IPS DF 4.7 (cell line): ENCODE measurements around the gene GPATCH3.
A peak's percentile ranks its signal among the peaks of the same experiment; 100 is the strongest.
"Not testable (repeated sequence)": the region's sequence is repeated elsewhere in the genome, so short reads cannot be mapped to it uniquely, and the experiment has no call there.

ENCODE experiments used
- DNase-seq: peaks from one replicate; pipeline ENCODE4 v3.0.0-alpha.2; 2013; ENCODE audit warnings: low spot score; ENCODE audit errors: extremely low read depth

Gene GPATCH3

GRCh38 chr1:26864610-26865480, 35.4 kb downstream of the GPATCH3 start:
- peak; percentile 80 for DNase-seq

- no peak for DNase-seq
Measured at GRCh38 chr1:26863685-26864077, 36.6 kb downstream of the GPATCH3 start.

- DNase-seq = peak; percentile 72
Measured at GRCh38 chr1:26862781-26863684, 37.2 kb downstream of the GPATCH3 start, which contains the start of gene SFN. Gene SFN (plus strand): TSS chr1:26863149. CDS start chr1:26863213, 64 bp downstream.

GRCh38 chr1:26861889-26862378, 38.3 kb downstream of the GPATCH3 start:
- no peak for DNase-seq

- DNase-seq = no peak
Measured at GRCh38 chr1:26861286-26861701, 39.0 kb downstream of the GPATCH3 start.

GRCh38 chr1:26858891-26859640, 41.2 kb downstream of the GPATCH3 start:
- DNase-seq = no peak

- no peak for DNase-seq
Measured at GRCh38 chr1:26858160-26858559, 42.1 kb downstream of the GPATCH3 start.

- DNase-seq = no peak
Measured at GRCh38 chr1:26857473-26858060, 42.7 kb downstream of the GPATCH3 start.

- no peak for DNase-seq
Measured at GRCh38 chr1:26856604-26857469, 43.4 kb downstream of the GPATCH3 start.

GRCh38 chr1:26856181-26856580, 44.1 kb downstream of the GPATCH3 start:
- no peak for DNase-seq

GRCh38 chr1:26855636-26856035, 44.6 kb downstream of the GPATCH3 start:
- no peak for DNase-seq

GRCh38 chr1:26854906-26855305, 45.4 kb downstream of the GPATCH3 start:
- no peak for DNase-seq

GRCh38 chr1:26853600-26853999, 46.7 kb downstream of the GPATCH3 start:
- no peak for DNase-seq

GRCh38 chr1:26853156-26853555, 47.1 kb downstream of the GPATCH3 start:
- DNase-seq = no peak

GRCh38 chr1:26852701-26853100, 47.6 kb downstream of the GPATCH3 start:
- DNase-seq = no peak

- DNase-seq = no peak
Measured at GRCh38 chr1:26851106-26851684, 49.1 kb downstream of the GPATCH3 start.

- DNase-seq = no peak
Measured at GRCh38 chr1:26848941-26849774, 51.1 kb downstream of the GPATCH3 start.

GRCh38 chr1:26848499-26848898, 51.8 kb downstream of the GPATCH3 start:
- DNase-seq = no peak

GRCh38 chr1:26847826-26848225, 52.4 kb downstream of the GPATCH3 start:
- not testable (repeated sequence) for DNase-seq
